DMS153 treated with DMSO at 0.1 percent for 48 hours (cell line): Measurements from ENCODE around the gene RAP2A.

Source experiments
- DNase-seq: peaks from one replicate; lab custom pipeline; 2025; ENCODE audit not compliant: unreplicated experiment; lab: John Stamatoyannopoulos, UW

Gene RAP2A

DNA sequence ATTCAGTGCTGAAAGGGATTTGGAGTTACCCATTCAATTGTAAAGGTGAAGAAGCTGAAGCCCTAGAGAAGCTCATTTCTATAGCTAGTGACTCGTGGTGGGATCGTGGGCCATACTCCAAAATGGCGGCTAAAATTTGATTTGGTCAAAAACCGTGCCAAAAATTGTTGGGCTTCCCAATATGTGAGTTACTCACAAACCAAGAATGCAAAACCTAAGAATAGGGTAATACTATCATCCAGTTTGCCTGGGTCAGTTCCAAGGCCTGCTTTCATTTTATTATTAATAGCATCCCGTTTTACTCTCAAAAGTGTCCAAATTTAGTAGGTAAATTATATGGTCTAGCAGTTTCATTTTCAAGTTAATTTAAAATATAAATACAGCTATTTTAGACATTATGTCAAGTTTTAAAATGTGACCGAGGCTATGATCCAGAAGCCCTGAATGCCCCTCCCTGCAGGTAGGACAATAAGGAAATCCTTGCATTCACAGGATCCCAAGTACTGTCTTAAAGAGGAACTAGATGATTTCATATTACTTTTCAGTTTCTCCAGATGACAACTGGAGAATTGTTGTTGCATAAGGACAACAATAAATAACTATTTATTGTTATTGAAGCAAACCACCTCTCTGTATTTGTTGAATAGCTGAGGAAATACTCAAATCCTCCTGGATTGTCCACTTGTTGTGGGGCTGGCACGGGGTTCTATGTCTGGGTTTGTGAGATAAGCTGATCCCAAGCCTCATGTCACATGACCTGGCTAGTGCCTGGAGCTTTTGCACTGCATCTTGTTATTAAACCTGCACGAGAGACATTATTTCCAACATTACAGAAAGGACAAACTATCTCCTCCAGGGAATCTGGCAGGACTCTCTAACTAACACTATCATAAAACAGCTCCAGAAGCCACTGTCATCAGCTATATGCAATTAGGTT lies 11.6 kb upstream of the RAP2A start:
- DNase-seq = no peak

DNA sequence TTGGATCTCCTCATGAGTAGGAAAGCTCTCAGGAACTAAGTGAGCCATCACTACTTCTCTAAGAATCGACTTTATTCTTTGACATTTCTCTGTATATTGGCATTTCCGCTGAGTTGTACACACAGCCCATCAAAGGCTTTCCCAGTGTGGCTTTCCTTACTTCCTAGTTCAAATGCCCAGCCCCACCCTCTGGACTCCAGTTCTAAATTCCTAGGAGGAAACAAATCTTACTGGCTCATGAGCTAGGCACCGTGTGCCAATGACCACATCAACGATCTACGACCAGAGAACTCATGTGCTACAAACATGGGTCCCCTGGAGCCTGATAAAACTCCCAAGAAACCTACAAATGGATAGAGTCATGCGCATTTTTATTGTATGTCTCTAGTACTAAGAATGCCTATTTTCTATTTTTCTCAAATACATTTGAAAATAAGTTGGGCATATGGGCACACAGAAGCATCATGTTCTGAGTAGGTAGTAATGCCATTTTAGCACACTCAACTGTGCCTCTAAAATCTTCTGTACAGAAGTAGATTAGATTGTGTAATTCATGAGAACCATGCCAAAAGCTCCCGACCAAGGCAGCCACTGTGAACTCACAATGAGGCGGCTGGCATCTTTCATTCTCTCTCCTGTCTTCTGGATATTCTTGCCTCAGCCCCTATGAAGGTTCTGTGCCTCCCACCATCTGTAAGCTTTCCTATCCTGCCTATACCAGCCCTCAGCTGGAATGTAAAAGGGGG lies 10.5 kb upstream of the RAP2A start:
- no peak for DNase-seq

DNA sequence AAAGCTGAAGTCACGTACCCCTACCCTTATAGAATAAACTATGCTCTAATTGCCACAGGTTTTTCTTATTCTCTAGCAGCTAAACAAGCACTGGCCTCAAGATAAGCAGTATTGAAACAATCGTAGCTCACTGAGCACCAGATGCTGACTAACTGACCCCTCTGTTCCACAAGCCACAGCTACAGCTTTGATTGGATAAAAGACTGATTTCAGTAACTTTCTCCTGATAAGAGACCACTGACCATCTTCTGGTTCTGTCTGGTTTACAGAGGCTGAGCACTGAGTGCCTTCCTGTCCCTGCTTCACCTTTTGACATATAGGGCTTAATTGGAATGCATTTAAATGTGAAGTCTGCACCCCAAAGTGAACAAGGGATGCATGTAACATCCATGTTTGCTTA lies 8.4 kb upstream of the RAP2A start:
- DNase-seq = no peak

DNA sequence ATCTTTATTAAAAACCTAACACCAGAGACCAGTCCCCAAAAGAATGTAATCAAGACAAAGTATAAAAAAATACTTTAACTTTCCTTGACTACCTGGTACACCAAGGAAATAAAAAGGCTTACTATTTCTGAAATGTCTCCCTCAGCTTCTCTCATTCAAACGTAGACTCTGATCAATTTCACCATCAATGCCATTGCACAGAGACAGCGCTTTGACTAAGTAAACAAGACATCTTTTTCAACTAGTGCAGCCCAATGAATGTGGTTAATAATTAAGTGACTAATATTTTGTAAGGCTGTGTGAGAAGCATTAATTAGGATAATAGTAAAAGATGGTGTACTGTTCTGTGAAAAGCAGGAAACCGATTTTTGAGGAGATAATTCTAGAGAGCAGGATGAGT lies 7.3 kb upstream of the RAP2A start:
- DNase-seq = no peak

DNA sequence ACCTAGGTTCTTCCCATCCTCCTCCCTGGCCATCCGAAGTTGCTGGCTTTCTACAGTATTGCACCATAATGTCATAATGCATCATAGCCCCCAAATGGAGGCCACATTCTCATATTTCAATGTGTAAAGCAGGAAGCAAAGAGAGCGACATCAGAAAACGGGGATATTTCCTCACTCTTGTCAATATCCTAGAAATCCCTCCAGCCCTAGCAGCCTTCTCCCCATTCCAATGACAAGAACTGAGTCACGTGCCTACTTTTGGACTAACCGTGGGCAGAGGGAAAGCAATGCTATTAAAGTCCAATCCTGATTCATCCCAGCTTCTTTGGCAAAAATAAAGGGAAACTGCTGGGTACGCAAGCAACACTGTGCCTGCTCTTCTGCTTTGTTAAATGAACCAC lies 4.3 kb upstream of the RAP2A start:
- no peak for DNase-seq

DNA sequence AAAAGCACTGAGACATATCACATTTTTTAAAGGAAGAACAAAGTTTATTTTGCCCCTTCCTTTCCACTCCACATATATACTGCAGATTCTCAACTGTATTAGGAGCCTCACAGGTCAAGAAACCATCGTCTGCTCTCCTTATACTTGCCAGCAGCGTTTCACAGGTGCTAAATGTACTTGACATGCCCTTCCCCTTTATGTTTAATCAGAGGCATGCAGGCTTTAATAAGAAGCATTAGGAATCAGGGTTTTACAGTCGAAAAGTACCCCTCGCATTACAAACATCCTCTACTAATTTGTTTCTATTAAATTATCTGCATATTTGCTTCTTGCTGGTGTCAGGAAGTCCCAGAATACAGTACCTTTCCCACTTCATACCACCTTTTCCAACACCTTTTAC lies 3.7 kb upstream of the RAP2A start:
- no peak for DNase-seq

DNA sequence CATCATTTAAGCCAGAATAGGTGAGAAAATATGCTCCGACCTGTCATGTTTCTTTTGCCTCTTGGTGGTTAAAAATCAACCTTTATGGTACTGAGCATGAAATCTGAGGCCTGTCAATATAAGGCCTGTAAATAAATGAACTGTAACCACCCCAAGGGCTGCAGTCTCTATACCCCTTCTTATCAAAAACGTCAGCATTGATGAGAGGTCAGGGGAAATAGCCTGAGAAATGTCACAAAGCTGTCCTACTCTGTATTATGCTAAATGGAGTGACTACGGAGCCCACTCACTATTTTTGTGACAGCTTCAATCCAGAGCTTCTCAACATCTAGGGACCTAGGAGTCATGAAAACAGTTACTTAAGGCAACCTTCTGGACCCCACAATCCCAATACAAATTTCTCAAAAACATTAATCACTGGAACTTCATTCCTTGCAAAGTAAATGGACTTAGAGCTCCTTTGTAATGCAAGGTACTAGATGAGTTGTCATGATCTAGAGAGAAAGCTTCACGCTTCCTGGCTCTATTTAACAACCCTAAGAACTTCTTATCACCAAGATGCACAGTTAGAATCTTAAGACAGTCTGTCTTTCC lies 2.7 kb upstream of the RAP2A start:
- DNase-seq = no peak

DNA sequence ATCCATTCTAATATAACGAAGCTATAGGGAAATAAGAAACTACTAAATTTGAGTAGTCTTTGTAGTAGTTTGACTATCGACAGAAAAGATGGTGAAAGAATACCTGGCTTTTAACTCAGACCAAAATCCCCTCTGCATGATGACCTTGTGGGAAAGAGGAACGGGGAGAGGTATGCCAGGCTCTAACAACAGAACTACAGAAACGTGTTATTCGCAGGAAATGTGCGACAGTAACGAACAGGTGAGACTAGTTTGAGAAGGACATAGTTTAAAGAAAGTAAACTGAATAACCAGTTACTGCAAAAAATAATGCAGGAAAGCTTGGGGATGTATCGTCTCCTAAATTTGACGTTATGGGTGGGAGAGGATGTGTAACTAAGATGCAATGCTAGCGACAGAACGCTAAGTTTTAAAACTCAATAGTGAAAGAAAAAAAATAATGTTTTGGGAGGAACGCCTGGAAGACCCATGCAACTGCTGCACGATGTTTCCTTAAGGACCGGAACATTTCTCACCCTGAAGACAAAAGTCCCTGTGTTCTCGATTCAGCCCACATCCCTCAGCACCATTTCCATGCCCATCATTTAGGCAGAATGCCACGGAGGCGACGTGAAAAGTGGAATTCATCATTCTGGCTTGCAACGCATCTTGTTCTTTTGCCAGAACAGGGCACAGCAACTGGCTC lies 1.6 kb upstream of the RAP2A start:
- no peak for DNase-seq

DNA sequence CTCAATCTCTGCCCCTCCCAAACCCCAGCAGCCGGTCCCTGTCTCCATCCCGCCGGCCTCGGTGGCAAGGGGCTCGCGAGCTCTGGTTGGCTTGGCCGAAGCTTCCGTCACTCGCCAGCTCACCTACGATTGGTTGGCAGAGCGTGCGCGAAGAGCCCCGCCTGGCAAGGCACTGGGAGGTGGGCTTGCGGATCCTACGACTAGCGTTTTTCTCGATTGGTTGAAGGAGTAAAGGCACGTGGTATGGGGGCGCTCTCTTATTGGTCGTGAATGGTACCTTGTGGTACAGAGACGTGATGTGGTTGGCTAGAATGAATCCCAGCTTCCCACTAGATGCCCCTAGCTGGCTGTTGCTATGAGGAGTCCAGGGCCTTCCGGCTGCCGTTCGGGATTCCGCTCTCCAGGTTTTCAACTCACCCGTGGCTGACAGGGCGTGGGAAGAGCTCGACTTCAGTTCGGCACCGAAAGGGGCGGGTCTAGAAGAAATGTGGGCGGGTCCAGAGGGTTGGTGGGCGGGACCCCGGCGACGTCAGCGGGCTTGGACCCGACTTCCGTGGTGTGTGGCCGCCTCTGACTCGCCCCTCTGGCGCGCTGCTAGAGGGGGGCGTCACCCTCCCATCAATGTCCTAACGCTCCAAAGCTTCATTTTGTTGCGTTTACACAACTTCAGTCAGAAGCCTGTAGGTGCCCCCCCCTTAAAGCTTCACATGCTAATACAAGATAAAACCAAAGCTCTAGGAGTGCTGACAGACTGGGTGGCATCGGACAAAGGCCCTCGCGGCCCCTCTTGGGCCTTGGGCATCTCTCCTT lies 847 bp upstream of the RAP2A start:
- DNase-seq = peak; percentile 99

DNA sequence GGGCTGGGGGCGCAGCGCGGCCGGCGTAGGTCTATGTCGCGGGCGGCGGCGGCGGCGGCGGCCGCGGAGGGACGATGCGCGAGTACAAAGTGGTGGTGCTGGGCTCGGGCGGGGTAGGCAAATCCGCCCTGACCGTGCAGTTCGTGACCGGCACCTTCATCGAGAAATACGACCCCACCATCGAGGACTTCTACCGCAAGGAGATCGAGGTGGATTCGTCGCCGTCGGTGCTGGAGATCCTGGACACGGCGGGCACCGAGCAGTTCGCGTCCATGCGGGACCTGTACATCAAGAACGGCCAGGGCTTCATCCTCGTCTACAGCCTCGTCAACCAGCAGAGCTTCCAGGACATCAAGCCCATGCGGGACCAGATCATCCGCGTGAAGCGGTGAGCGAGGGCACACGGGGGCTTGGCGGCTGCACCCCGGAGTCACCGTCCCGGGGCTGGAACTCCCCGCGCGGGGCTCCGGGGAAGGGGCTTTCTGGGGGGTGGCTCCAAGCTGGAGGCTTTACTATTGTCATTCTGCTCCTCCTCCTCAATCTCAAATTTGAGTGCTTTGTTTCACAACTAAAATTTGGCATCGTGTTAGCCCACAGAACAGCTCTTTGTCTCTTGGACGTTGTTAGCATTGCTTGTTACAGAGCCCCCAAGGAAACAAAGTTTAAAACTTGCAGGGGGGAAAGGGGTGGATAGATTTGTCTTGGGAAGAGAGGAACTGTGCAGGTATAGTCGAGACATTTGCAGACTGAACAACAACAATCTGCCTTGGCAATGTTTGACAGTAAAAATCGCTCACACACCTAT lies 630 bp downstream of the RAP2A start:
- peak; percentile 40 for DNase-seq

DNA sequence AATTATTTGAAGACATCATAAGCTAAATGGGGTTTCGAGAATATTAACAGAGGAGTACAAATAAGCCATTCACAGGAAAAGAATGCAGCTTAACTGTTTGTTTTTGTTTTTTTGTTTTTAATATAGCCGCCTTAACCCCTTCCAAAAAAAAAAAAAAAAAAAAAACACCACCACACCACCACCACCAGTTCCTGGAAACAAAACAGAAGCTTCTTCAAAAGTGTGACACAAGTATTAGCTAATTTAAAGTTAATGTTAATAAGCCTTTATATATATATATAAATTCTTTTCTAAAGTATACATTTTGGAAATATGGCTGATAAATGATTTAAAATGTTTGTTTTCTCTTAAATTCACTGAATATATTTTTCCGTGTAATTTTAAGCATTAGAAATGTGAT lies 1.4 kb downstream of the RAP2A start:
- no peak for DNase-seq

DNA sequence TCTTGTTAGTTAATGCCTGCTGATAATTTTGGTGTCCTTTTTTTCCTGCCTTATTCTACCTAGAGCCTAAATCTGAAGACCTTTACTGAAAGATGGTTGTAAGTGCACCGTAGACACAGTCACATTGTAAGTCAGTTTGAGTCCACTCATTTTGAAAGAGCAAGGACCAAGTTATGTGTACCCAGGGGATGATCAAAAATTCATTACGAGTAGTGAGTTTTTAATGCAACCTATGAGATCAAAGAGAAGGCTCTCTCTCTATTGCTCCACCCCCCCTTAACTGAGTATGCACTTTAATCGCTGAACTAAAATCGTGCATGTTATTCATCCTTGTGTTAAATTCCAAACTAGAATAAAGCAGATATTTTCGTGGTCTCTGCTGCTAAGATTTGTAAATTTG lies 1.8 kb downstream of the RAP2A start:
- no peak for DNase-seq

DNA sequence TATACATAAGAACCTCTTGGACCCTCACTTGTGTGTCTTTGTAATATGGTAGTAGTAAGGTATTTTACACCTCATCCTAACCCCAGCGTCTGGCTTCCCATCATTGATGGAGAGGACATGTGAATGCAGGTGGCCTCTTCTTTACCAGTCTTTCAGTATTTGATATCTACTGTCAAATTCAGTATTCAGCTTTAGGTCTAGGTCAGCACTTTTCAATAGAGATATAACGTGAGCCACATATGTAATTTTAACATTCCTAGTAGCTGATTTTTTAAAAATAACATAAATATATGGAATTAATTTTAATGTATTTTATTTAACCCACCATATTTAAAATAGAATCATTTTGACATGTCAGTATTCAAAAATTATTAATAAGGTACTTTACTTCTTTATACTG lies 2.9 kb downstream of the RAP2A start:
- no peak for DNase-seq

DNA sequence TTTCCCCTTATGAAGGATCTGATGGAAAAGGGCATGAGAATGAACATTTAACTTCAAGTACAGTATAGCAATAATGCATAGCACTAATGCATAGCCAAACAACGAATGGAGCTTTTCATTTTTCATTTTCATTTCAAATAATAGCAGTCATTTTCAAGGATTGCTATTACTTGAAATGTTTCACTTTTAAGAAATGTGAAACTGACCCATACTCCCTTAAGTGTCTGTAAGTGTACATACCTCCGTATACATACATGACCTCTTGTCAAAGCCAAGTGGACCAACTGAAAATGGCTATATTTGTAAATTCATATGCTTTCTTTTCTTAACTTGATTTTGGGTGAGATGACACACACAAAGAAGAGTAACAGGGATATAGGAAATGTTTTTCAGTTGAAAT lies 3.8 kb downstream of the RAP2A start:
- no peak for DNase-seq

DNA sequence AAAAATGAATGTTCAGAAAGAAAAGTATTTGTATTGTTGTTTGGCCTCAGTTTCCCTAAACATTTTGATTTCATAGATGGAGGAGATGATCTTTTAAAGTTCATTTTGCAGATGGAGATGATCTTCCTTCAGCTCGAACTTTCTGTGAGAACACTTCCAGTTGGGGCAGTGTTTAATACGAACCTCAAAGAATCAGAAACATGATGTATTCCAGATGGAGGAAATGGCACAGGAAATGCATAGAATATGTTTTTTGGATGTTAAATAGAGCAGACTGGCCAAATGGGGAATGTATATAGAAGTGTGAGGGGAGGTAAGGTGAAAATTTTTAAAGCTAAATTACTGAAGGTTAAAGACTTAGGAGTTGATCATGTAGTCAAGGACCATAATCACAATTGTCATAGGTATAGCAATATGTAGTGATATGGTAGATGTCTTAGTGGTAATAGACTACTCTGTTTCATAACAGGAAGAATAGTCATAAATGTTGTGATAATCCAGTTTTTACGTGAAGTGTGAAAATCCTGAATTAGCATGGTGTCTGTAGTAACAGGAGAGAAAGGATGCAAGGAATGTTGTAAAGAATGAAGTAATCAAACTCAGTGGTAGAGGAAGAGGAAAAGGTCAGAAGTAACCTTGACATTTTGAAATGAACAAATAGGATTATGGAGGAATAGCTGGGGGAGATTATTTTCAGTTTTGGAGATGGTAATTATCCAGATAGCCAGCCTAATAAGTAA lies 5.1 kb downstream of the RAP2A start:
- DNase-seq = no peak

DNA sequence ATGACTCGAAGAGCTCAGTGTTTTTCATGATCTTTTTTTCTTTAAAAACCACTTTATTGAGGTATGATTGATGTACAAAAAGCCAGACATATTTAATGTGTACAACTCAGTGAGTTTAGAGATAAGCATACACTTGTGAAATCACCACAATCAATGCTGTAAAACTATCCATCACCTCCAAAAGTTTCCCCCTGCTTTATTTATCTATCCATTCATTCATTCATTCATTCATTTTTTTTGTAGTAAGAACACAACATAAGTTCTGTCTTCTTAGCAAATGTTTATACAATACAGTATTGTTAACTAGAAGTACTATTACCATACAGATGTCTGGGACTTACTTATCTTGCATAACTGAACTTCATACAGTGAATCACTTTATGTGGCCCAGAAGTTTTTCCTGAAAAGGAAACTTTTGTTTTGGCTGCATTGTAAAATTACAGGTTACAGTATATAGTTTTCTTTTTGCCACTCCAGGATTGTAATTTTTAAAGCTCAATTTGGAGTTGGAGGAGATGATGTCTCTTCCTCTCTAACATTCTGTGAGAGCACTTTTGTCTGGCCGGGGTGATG lies 6.7 kb downstream of the RAP2A start:
- no peak for DNase-seq

DNA sequence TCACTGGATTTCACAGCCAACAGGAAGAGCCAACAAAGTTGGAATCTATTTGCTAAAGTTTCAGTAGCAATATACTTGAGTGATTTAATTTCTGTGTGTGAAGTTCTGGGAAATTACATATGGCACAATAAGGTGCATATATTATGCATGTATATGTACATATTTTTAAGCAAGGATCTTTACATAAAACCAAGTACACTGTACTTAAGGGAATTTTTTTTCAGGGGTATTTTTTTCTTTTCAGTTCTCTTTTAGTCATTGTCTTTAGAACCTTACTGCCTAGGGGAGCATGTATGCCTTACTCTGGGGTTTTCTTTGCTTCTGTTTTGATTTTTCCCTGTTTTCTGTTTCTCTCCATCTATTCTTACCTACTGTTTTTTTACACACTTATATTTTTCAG lies 7.4 kb downstream of the RAP2A start:
- no peak for DNase-seq

DNA sequence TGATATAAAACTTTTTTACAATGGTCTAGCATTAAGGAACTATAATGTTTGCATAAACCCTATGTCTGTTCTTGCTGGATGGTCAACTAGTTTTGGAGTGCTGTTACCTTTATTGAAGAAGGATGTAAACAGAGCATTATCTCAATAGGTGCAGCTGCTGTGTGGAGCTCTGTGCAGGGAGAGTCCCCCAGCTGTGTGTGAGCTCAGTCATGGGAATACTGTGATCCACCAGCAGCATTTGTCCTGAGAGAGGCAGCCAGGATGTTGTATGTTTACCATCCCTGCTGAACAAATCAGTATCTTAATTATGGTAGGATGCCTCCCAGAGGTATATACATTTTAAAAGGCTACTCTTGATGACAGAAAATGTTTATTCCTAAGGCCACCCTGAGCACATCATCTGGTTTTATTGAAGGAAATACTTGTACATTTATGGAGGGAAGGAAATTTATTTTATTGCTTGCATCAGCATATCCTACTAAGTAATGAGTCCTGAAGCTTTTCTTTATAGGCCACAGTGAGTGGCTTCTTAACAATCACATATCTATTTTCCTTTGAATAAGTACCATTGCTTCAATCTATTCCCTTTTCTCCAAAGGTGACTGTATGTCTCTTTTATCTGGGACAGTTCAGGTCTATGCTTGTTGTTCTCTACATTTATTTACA lies 11.7 kb downstream of the RAP2A start:
- DNase-seq = peak; percentile 87
